Activated naive CD4-positive, alpha-beta T cell treated with anti-CD3 and anti-CD28 coated beads, Interleukin-2, amount 10 ng/mL, durations not matched to agents 7 days and 5 days (primary cell): Measurements from ENCODE around the gene CTDP1.
"Not testable (repeated sequence)": the region's sequence is repeated elsewhere in the genome, so short reads cannot be mapped to it uniquely, and the experiment has no call there.

ENCODE experiments used
- CTCF ChIA-PET: fragments of 350-600 bp; sonication (Branson Sonifier 250); formaldehyde crosslinking; loops from one replicate; lab custom pipeline; 2021; ENCODE audit warnings: antibody characterized with exemption; lab: Charles Lee
- DNase-seq: peaks from one replicate; pipeline ENCODE4 v3.0.0-alpha.2; 2020
- H3K27ac Mint-ChIP-seq: one replicate; pipeline ENCODE4 v1.8.0; 2021; ENCODE audit warnings: mild to moderate bottlenecking, moderate library complexity, mixed read lengths
- H3K27me3 Mint-ChIP-seq: one replicate; pipeline ENCODE4 v1.8.0; 2021; ENCODE audit warnings: mild to moderate bottlenecking, mixed read lengths
- H3K36me3 Mint-ChIP-seq: one replicate; pipeline ENCODE4 v1.8.0; 2021; ENCODE audit warnings: mixed read lengths
- H3K4me1 Mint-ChIP-seq: one replicate; pipeline ENCODE4 v1.8.0; 2021; ENCODE audit warnings: mixed read lengths
- H3K4me3 Mint-ChIP-seq: one replicate; pipeline ENCODE4 v1.8.0; 2021; ENCODE audit warnings: mild to moderate bottlenecking, moderate library complexity, mixed read lengths
- H3K9me3 Mint-ChIP-seq: one replicate; pipeline ENCODE4 v1.8.0; 2021; ENCODE audit warnings: mixed read lengths

Gene CTDP1

DNA sequence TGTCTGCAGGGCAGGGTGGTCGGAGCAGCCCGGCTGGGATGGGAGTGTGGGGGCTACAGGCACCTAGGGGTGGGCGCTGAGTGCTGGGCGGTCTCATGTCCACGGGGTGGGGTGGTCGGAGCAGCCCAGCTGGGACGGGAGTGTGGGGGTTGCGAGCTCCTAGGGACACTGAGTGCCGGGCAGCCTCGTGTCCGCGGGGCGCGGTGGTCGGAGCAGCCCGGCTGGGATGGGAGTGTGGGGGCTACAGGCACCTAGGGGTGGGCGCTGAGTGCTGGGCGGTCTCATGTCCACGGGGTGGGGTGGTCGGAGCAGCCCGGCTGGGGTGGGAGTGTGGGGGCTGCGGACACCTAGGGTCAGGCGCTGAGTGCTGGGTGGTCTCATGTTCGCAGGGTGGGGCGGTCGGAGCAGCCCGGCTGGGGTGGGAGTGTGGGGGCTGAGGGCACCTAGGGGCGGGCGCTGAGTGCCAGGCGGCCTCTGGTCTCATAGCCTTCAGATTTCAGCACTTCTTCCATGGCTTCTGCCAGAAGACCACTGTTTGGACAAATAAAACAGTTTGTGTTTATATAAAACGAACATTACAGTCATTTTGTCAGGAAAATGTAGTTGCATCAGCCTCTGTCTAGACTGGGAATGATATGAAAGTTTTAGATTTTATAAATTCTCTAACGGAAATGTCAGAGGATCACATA, 14.7 kb downstream of the CTDP1 start:
- H3K27ac Mint-ChIP-seq, H3K4me1 Mint-ChIP-seq, DNase-seq, H3K9me3 Mint-ChIP-seq, H3K4me3 Mint-ChIP-seq, H3K27me3 Mint-ChIP-seq, CTCF ChIA-PET: not testable (repeated sequence)
- peaks cover 30% of the 10 kb centered on the region for H3K36me3 Mint-ChIP-seq

- Mint-ChIP-seq H3K36me3 (peaks cover 35% of the 10 kb centered on the region), H3K4me3 (no peak overlapping the region), H3K9me3 (no peaks in the 10 kb centered on the region), H3K27ac (no peak overlapping the region), H3K27me3 (no peaks in the 10 kb centered on the region), H3K4me1 (no peaks in the 10 kb centered on the region)
- no peak for DNase-seq
- CTCF ChIA-PET: no interaction called here
Measured at GRCh38 chr18:79694895-79695213, 15.3 kb downstream of the CTDP1 start.

- no peak for DNase-seq
- H3K27ac Mint-ChIP-seq: no peak overlapping the region
- H3K9me3 Mint-ChIP-seq: no peaks in the 10 kb centered on the region
- H3K4me3 Mint-ChIP-seq: no peak overlapping the region
- peaks cover 40% of the 10 kb centered on the region for H3K36me3 Mint-ChIP-seq
- no peaks in the 10 kb centered on the region for H3K4me1 Mint-ChIP-seq
- no peaks in the 10 kb centered on the region for H3K27me3 Mint-ChIP-seq
- CTCF ChIA-PET: no interaction called here
Measured at GRCh38 chr18:79695269-79695668, 15.7 kb downstream of the CTDP1 start.

GRCh38 chr18:79695856-79696850, 16.6 kb downstream of the CTDP1 start:
- Mint-ChIP-seq H3K27ac (no peak overlapping the region), H3K27me3 (no peaks in the 10 kb centered on the region), H3K4me1 (no peaks in the 10 kb centered on the region), H3K36me3 (peaks cover 47% of the 10 kb centered on the region), H3K4me3 (no peak overlapping the region), H3K9me3 (no peaks in the 10 kb centered on the region)
- CTCF ChIA-PET: no interaction called here
- DNase-seq: no peak

- DNase-seq: no peak
- H3K4me1 Mint-ChIP-seq: no peaks in the 10 kb centered on the region
- no peak overlapping the region for H3K27ac Mint-ChIP-seq
- peaks cover 53% of the 10 kb centered on the region for H3K36me3 Mint-ChIP-seq
- CTCF ChIA-PET: no interaction called here
- H3K9me3 Mint-ChIP-seq: no peaks in the 10 kb centered on the region
- H3K27me3 Mint-ChIP-seq: no peaks in the 10 kb centered on the region
- no peak overlapping the region for H3K4me3 Mint-ChIP-seq
Measured at GRCh38 chr18:79697178-79697577, 17.6 kb downstream of the CTDP1 start.

GRCh38 chr18:79697976-79698375, 18.4 kb downstream of the CTDP1 start:
- no peak for DNase-seq
- Mint-ChIP-seq H3K27me3 (no peaks in the 10 kb centered on the region), H3K36me3 (peaks cover 54% of the 10 kb centered on the region), H3K9me3 (no peaks in the 10 kb centered on the region), H3K4me1 (no peaks in the 10 kb centered on the region), H3K4me3 (no peak overlapping the region), H3K27ac (no peak overlapping the region)
- CTCF ChIA-PET: no interaction called here

DNA sequence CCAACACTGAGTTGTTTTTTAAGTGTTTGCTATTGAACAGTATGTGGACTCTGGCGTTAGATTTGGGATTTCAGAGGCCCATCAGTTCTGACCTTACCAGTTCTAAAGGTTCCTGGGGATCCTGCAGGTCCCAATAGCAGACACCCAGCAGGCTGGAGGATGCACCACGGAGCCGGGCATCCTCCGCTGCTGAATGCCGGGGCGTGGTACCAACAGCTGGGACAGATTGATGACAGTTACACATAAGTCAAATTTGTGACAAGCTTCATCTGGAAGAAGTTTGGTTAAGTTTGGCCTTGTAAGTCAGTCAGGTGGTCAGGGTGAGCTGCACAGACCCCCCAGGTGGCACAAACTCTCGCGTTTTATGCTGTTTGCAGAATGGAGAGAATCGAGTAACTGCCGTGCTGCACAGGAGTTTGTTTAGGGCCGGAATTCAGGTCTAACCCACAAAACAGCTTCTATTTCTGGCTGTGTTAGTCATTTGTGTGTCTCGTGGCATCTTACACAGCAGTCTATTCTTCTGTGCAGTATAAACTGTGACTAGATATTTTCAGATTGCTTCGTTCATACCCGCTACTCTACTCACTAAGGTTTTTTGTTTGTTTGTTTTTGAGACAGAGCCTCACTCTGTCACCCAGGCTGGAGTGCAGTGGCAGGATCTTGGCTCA, 19.2 kb downstream of the CTDP1 start:
- Mint-ChIP-seq H3K27me3 (no peaks in the 10 kb centered on the region), H3K27ac (no peak overlapping the region), H3K9me3 (no peaks in the 10 kb centered on the region), H3K4me3 (no peak overlapping the region), H3K4me1 (no peaks in the 10 kb centered on the region), H3K36me3 (peaks cover 59% of the 10 kb centered on the region)
- CTCF ChIA-PET: no interaction called here
- DNase-seq: no peak

GRCh38 chr18:79699653-79700052, 20.1 kb downstream of the CTDP1 start:
- Mint-ChIP-seq H3K4me1 (no peaks in the 10 kb centered on the region), H3K36me3 (peaks cover 63% of the 10 kb centered on the region), H3K9me3 (no peaks in the 10 kb centered on the region), H3K27ac (no peak overlapping the region), H3K27me3 (no peaks in the 10 kb centered on the region), H3K4me3 (no peak overlapping the region)
- no peak for DNase-seq
- CTCF ChIA-PET: no interaction called here

DNA sequence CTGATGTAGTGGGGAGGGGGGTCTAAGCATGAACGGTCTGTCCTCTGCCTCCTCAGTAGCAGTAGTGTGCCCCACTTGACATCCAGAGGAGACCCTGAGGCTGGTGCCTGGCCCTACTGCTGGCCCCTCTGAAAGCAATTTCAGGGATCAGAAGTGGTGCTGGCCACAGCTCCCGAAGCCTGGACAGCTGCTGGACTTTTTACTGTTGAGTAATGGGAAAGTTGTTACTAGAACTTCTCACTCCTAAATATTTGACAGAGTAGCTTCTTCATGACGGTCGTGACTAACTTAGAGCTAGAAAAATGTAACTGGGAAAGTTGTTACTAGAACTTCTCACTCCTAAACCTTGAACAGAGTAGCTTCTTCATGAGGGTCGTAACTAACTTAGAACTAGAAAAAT, 23.3 kb downstream of the CTDP1 start:
- Mint-ChIP-seq H3K9me3 (no peaks in the 10 kb centered on the region), H3K4me3 (no peak overlapping the region), H3K27me3 (no peaks in the 10 kb centered on the region), H3K4me1 (no peaks in the 10 kb centered on the region), H3K36me3 (peaks cover 68% of the 10 kb centered on the region), H3K27ac (no peak overlapping the region)
- CTCF ChIA-PET: no interaction called here
- no peak for DNase-seq

- H3K4me1 Mint-ChIP-seq: no peaks in the 10 kb centered on the region
- H3K9me3 Mint-ChIP-seq: no peaks in the 10 kb centered on the region
- no peaks in the 10 kb centered on the region for H3K27me3 Mint-ChIP-seq
- H3K4me3 Mint-ChIP-seq: no peak overlapping the region
- CTCF ChIA-PET: no interaction called here
- peaks cover 58% of the 10 kb centered on the region for H3K36me3 Mint-ChIP-seq
- no peak for DNase-seq
- no peak overlapping the region for H3K27ac Mint-ChIP-seq
Measured at GRCh38 chr18:79704631-79705030, 25.0 kb downstream of the CTDP1 start.

DNA sequence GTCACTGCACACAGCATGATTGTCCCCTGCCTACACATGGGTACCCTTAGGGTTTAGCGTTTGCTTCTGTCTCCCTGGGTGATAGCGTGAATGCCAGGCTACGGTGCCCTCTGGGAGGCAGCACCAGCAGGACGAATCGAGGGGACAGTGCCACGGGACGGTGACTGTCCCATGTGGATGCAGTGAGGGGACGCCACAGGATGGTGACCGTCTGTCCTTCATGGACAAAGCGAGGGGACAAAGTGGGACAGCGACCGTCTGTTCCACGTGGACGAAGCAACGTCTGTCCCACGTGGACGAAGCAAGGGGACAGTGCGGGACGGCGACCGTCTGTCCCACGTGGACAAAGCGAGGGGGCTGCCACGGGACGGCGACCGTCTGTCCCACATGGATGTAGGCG, 25.7 kb downstream of the CTDP1 start:
- H3K4me3 Mint-ChIP-seq: no peak overlapping the region
- H3K4me1 Mint-ChIP-seq: no peaks in the 10 kb centered on the region
- CTCF ChIA-PET: no interaction called here
- H3K27ac Mint-ChIP-seq: no peak overlapping the region
- H3K36me3 Mint-ChIP-seq: peaks cover 56% of the 10 kb centered on the region
- H3K27me3 Mint-ChIP-seq: no peaks in the 10 kb centered on the region
- no peak for DNase-seq
- no peaks in the 10 kb centered on the region for H3K9me3 Mint-ChIP-seq

DNA sequence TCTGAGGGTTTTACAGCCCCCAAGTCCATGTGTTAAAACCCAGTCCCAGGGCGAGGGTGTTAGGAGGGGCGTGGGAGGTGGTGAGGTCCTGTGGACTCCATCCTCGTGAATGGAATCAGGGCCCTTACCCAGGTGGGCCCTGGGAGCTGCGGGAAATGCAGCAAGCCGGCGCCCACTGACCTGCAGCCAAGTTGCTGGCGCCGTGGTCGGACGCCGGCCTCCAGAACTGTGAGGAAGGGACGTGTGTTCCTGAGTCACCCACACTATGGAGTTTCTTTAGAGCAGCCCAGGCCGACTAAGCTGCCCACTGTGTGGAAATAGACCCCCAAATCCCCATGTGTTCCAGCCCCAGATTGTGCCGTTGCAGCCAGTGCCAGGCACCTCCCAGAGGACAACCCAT, 26.4 kb downstream of the CTDP1 start:
- H3K36me3 Mint-ChIP-seq: peaks cover 55% of the 10 kb centered on the region
- H3K4me1 Mint-ChIP-seq: no peaks in the 10 kb centered on the region
- no peak for DNase-seq
- CTCF ChIA-PET: no interaction called here
- no peak overlapping the region for H3K4me3 Mint-ChIP-seq
- H3K27me3 Mint-ChIP-seq: no peaks in the 10 kb centered on the region
- H3K9me3 Mint-ChIP-seq: no peaks in the 10 kb centered on the region
- H3K27ac Mint-ChIP-seq: no peak overlapping the region

GRCh38 chr18:79706658-79707057, 27.1 kb downstream of the CTDP1 start:
- no peak for DNase-seq
- no peak overlapping the region for H3K4me3 Mint-ChIP-seq
- peaks cover 57% of the 10 kb centered on the region for H3K36me3 Mint-ChIP-seq
- no peak overlapping the region for H3K27ac Mint-ChIP-seq
- H3K4me1 Mint-ChIP-seq: no peaks in the 10 kb centered on the region
- H3K9me3 Mint-ChIP-seq: no peaks in the 10 kb centered on the region
- CTCF ChIA-PET: no interaction called here
- H3K27me3 Mint-ChIP-seq: no peaks in the 10 kb centered on the region

- no peaks in the 10 kb centered on the region for H3K9me3 Mint-ChIP-seq
- CTCF ChIA-PET: no interaction called here
Measured at GRCh38 chr18:79707239-79707638, 27.6 kb downstream of the CTDP1 start.

More at GRCh38 chr18:79707239-79707638, 27.6 kb downstream of the CTDP1 start:
- Mint-ChIP-seq H3K27ac (no peak overlapping the region), H3K4me3 (no peak overlapping the region), H3K27me3 (no peaks in the 10 kb centered on the region), H3K4me1 (no peaks in the 10 kb centered on the region), H3K36me3 (peaks cover 58% of the 10 kb centered on the region)
- DNase-seq: no peak
